Islet of Langerhans (tissue), 1 donor: ENCODE measurements around the gene CSNK2A1.

Experiments
- FAIRE-seq: peaks from one replicate; lab custom pipeline; 2011; peaks lifted over from hg19 to GRCh38; lab: Jason Lieb, UNC

CSNK2A1 gene

DNA sequence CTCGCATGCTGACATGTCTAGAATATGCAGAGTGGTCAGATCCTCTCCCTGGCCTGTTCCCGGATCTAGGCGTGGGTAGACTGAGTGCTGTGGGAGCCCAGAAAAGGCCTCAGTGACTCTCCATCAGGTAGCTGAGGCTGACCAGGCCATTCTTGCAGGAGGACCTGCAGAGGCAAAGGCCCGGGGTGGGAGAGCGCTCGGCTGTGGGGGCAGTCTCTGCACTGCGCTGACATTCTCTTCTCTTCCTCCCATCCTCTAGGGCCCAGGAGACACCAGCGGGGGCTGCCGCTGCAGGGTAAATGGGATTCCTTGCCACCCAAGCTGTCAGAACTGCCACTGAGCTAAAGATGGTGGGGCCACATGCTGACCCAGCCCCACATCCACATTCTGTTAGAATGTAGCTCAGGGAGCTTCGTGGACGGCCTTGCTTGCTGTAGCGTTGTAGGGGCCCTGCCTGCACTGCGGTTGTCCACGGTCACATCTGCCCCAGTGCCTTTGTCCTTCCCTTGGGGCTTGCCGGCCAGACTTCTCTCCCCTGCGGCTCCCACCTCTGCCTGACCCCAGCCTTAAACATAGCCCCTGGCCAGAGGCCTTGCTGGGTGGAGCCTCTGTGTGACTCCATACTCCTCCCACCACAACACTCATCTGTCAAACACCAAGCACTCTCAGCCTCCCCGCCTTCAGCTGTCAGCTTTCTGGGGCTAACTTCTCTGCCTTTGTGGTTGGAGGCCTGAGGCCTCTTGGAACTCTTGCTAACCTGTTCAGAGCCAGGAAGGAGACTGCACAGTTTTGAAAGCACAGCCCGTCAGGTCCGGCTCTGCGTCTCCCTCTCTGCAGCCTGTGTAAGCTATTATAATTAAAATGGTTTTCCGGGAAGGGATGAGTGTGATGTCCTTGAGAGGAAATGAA is 113.2 kb downstream of the CSNK2A1 start:
- no peak for FAIRE-seq

DNA sequence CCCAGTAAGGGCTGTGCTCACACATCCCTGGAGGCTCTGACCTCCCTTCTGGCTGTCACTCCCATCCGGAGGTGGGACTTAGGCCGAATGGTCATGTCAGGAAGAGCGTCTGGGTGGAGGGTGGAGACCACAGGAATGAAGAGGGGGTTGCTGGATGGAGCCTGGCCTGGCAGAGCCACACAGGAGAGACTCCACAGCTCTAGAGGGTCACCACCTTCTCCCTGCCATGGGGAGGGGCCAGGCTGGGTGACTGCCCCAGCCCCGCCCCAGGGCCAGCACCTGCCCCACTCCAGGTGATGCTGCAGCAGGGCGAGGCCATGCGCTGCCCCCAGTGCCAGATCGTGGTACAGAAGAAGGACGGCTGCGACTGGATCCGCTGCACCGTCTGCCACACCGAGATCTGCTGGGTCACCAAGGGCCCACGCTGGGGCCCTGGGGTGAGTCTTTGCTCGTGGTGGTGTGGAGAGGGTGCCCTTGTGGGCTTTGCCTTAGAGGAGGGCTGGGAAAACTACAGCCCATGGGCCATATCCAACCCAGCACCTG is 114.9 kb downstream of the CSNK2A1 start:
- FAIRE-seq = no peak

DNA sequence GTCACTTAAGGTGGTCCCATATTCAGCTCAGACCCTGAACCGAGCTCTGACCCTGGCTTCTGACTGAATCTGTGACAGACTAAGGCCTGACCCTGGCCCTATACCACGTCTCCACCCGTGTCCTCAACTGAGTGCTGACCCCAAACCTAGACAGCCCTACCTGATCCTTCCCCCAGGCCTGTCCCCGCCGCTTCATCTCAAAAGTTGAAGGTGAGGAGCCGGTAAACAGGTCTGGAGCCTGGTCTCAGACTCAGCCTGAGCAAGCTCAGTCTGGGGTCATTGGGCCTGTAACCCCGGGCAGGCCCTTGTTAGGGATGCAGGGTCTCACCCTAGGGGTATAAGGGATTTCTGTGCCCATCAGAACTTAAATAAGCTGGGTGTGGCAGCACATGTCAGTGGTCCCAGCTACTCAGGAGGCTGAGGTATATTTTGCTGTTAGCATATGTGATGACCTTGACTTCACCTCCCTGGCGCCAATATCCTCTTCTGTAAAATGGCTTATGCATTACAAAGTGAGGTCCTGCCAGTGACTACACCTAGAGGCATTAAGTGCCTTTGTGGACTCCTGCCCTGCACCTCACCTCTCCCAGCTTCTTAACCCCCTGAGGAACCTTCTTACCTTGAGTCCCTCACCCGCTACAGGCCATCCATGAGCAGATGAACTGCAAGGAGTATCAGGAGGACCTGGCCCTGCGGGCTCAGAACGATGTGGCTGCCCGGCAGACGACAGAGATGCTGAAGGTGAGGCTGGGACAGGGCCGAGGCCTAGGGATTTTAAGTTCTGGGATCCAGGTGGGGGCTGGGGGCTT is 115.5 kb downstream of the CSNK2A1 start:
- no peak for FAIRE-seq

DNA sequence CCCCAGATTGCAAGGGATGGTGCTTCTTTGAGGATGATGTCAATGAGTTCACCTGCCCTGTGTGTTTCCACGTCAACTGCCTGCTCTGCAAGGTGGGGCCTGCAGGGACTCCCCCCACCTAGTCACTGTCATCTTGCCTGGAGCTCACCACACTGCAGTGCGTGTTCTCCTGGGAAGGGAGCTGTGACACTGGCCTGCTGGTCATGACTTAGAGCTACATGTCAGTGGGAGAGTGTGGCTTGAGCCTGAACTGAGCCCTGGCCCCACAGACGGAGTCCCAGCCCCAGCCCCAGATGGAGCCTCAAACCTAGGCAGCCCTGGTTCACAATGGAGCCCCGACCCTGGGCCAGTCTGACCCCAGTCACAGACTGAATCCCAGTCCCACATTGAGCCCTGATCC is 116.2 kb downstream of the CSNK2A1 start:
- no peak for FAIRE-seq

DNA sequence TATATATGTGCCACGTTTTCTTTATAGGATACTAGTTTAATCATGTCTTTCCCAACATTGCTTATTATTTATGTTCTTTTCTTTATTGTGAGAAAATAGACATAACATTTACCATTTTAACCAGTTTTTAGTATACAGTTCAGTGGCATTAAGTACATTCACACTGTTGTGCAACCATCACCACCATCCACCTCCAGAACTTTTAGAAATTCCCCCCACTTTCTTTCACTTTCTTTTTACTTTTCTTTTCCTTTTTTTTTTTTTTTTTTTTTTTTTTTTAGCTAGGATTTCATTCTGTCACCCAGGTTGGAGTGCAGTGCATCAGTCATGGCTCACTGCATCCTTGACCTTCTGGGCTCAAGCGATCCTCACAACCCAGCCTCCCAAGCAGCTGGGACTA is 117.0 kb downstream of the CSNK2A1 start:
- no peak for FAIRE-seq
